Measurements from ENCODE around the gene DEPDC4. TPM values are rescaled to one million over a fixed set of nuclear protein-coding genes. Genes with fewer than 3 reads are reported as not detected.
A peak's percentile ranks its signal among the peaks of the same experiment; 100 is the strongest.

The DEPDC4 gene
- total and polyA plus RNA-seq, 10 of the 15 experiments (the other 5 are each of a cell fraction or from before 2014, with no cell fraction given), result 1.5 to 4.7 (median 2.2) TPM

- TF ChIP-seq DPF2 (IDR thresholded peaks at IDR 0.05), result peak; percentile 14; the same call in 1 of the 2 replicates
- TF ChIP-seq EGR1 (IDR thresholded peaks at IDR 0.05; ENCODE audit: borderline replicate concordance in 1 of 2, low read depth in 2 of 2, low read length in 2 of 2), result peak in 1 of 2 experiments; percentile 51; a peak in 1 of 3 replicates
- TF ChIP-seq IKZF1 (conservative IDR thresholded peaks at IDR 0.05), result peak; percentile 69
Observed at GRCh38 chr12:100200463-100201181, 66.3 kb downstream of the DEPDC4 start, which contains the start of gene ACTR6 (continued).

- POLR2A ChIA-PET, result interaction anchor here (1.2 to 2.9 kb wide), 3 partner anchors 8 to 68 kb away, joined by 4 to 7 read pairs (median 7); partner anchors contain the start of genes DEPDC4 and SCYL2
- FAIRE-seq, result no peak
- TF ChIP-seq BMI1 (IDR thresholded peaks at IDR 0.05; ENCODE audit: borderline replicate concordance), result no peak
- TF ChIP-seq HDGF (IDR thresholded peaks at IDR 0.05), result peak; percentile 88
- no peak for TF ChIP-seq ZBTB40 (IDR thresholded peaks at IDR 0.05; ENCODE audit: borderline replicate concordance)
- TF ChIP-seq NFYA (IDR thresholded peaks at IDR 0.05; ENCODE audit: borderline replicate concordance, low read depth, low read length), result no peak
- no peak for TF ChIP-seq ZNF622 (IDR thresholded peaks at IDR 0.05)
- no peak for TF ChIP-seq PAX8 (IDR thresholded peaks at IDR 0.05)
- TF ChIP-seq STAT3 (IDR thresholded peaks at IDR 0.05; ENCODE audit: low read depth, low read length), result no peak
- TF ChIP-seq HDAC2 (IDR thresholded peaks at IDR 0.05), result no peak
- TF ChIP-seq SRF (IDR thresholded peaks at IDR 0.05; ENCODE audit: low read depth in 2 of 2, low read length in 2 of 2), result no peak
- 0 out of 2 replicates have a peak, but pooled peaks have one; percentile 57 for TF ChIP-seq YY1 (IDR thresholded peaks at IDR 0.05; ENCODE audit: low read depth, low read length)
- TF ChIP-seq TBL1XR1 (IDR thresholded peaks at IDR 0.05; ENCODE audit: low read depth, low read length), result no peak
- TF ChIP-seq GATAD2B (conservative IDR thresholded peaks at IDR 0.05; ENCODE audit: low read depth), result no peak; the same call in 1 of the 2 replicates
- no peak for TF ChIP-seq CHD1 (IDR thresholded peaks at IDR 0.05; ENCODE audit: low read depth, low read length)
- TF ChIP-seq LARP7 (IDR thresholded peaks at IDR 0.05), result peak; percentile 64; the same call in 1 of the 2 replicates
- TF ChIP-seq NRF1 (conservative IDR thresholded peaks at IDR 0.05; ENCODE audit: low read depth, low read length), result 0 out of 2 replicates have a peak, but pooled peaks have one; percentile 13
- no peak for TF ChIP-seq NFXL1 (IDR thresholded peaks at IDR 0.05; ENCODE audit: borderline replicate concordance)
Observed at GRCh38 chr12:100199347-100200149, 67.3 kb downstream of the DEPDC4 start.

More at GRCh38 chr12:100199347-100200149, 67.3 kb downstream of the DEPDC4 start:
- CTCF ChIA-PET, result interaction anchor here (0.9 to 1.5 kb wide), 4 partner anchors 14 to 355 kb away, joined by 3 to 6 read pairs (median 3); no protein-coding TSS in a partner anchor
- WGBS (ENCODE audit: insufficient coverage, insufficient replicate concordance, low lambda C conversion rate, missing lambda C conversion rate), result 1% methylated on average over 60 of the region's 79 CpGs
- H3K9me3 ChIP-seq (replicated peaks; ENCODE audit: control insufficient read depth, insufficient read depth, low read length), result no peaks in the 10 kb centered on the region
- H3K4me1 ChIP-seq (ENCODE audit: control insufficient read depth, insufficient read depth, low read length), result peaks cover 6% of the 10 kb centered on the region; the same call in 1 of the 2 replicates
- RAD21 ChIA-PET (ENCODE audit: unreplicated experiment), result interaction anchor here (0.7 kb wide), 1 partner anchor 77 kb away, joined by 3 read pairs; no protein-coding TSS in a partner anchor
- H3K27me3 ChIP-seq (replicated peaks in 1 of 2; ENCODE audit: control insufficient read depth in 2 of 2, insufficient read depth in 2 of 2, low read length in 1 of 2), result no peaks in the 10 kb centered on the region
- peak overlapping the region; percentile 95 for H3K4me2 ChIP-seq (ENCODE audit: control insufficient read depth, insufficient read depth)
- peak overlapping the region; percentile 60 for H3K9ac ChIP-seq (ENCODE audit: control insufficient read depth, insufficient read depth, low read length)
- H3K27ac ChIP-seq (ENCODE audit: control insufficient read depth, insufficient read depth), result peak overlapping the region; percentile 64
- no TSS peak for BruUV-seq (replicated peaks)
- H3K36me3 ChIP-seq (ENCODE audit: control insufficient read depth in 2 of 2, insufficient read depth in 2 of 2, low read length in 1 of 2), result no peaks in the 10 kb centered on the region
- peak overlapping the region; percentile 82 for H3K4me3 ChIP-seq
- no peak for DNase-seq (ENCODE audit: low read depth, low spot score)
- in situ Hi-C loops (cut with MboI), result no loop called here
- H4K20me1 ChIP-seq (ENCODE audit: control insufficient read depth, insufficient read depth), result no peaks in the 10 kb centered on the region
- H3K79me2 ChIP-seq (ENCODE audit: control insufficient read depth, insufficient read depth, low read length), result peaks cover 26% of the 10 kb centered on the region
- peak; percentile 93 for ATAC-seq
- peak overlapping the region; percentile 94 for H2AFZ ChIP-seq (ENCODE audit: control insufficient read depth, low read depth, low read length)
- SMC1A ChIA-PET (ENCODE audit: uncharacterized antibody, unreplicated experiment), result no interaction called here
- intact Hi-C loops (cut with micrococcal nuclease; ENCODE audit: unreplicated experiment), result loop anchor here (1.0 to 2.0 kb wide), 3 partner anchors 37 to 67 kb away; partner anchors contain the start of genes BLTP3B, DEPDC4 and SCYL2
